ENCODE results near the gene IFNA2.

Gene IFNA2

DNA sequence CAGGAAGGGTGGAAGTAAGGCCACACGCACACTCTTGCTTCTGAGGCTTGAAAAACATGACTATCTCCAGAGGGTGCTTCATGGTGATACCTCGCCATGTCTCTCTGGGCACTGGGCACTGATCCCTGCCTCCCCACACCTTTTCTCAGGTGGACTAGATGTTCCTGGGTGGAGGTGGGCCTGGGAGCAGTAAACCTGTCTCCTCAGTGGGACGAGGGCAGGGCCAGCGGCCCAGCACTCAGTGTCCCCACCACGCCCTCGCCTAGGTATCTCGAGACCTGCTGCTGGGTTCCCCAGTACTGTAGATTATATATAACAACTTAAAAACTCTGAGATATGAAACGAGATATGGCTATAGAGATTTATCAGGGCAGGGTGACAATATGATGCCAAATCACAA, 22.9 kb downstream of the IFNA2 start:
- DNase-seq (ENCODE audit: low read depth, low spot score): no peak
- H3K9ac ChIP-seq (ENCODE audit: insufficient read length): no peak overlapping the region
- no peak overlapping the region for H3K27ac ChIP-seq
- H3K4me3 ChIP-seq: no peak overlapping the region
- no peaks in the 10 kb centered on the region for H3K36me3 ChIP-seq (ENCODE audit: insufficient read depth, low read length)
- no peaks in the 10 kb centered on the region for H3K9me3 ChIP-seq (ENCODE audit: low read depth, low read length)
- TF ChIP-seq EZH2 (IDR thresholded peaks at IDR 0.05) (no peak), POLR2AphosphoS5 (IDR thresholded peaks at IDR 0.05; ENCODE audit: borderline replicate concordance, low read depth, low read length) (no peak), FOXP2 (optimal IDR thresholded peaks at IDR 0.05; ENCODE audit: control extremely low read depth, extremely low read length, insufficient read depth) (no peak)

DNA sequence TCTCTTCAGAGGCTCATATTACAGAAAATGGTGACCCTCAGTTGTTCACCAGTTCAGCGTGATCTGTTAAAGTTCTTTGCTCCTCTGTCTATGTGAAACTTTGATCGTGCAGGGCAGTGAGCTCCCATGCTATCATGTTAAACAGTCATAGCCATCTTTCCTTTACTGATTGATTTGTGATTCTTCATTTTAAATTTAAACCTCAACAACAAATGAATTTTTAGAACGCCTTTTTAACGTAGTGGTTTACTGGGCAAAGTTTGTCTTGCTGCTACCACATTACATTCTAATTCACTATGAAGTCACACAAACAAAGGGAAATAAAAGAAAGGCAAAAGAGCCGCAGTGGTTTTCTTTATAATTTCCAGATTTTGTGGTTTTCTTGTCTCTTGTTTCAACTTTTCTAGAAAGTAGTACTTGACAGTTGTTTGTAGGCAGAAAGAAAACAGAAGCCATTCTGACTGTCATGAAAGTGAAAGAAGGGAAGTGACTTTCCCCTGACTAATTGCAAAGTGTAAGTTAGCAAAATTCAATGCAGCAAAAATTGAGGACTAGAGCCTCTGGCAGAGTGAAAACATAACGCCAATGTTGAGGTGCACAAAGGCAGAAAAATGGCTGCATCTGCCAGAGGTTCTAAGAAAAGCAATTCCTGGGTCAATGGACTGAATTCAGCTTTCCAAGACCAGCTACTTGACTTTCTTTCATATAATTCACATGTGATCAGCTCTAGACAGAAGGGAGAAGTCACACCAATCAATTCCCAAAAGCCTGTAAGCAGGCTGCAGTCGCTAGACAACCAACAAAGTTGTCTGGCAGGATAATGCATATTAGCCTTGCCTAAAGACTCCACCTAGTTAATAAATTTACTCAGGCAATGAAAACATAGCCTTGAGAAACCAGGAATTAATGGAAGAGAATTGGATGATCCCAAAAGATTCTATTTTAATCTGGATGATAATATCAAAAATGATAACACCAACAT, 27.4 kb downstream of the IFNA2 start:
- no peaks in the 10 kb centered on the region for H3K36me3 ChIP-seq (ENCODE audit: insufficient read depth, low read length)
- H3K27ac ChIP-seq: 0 out of 2 replicates have a peak overlapping the region, but pooled peaks have one; percentile 9
- TF ChIP-seq FOXP2 (optimal IDR thresholded peaks at IDR 0.05; ENCODE audit: control extremely low read depth, extremely low read length, insufficient read depth) (no peak), EZH2 (IDR thresholded peaks at IDR 0.05) (no peak), POLR2AphosphoS5 (IDR thresholded peaks at IDR 0.05; ENCODE audit: borderline replicate concordance, low read depth, low read length) (no peak)
- peak overlapping the region; percentile 29; the same call in 1 of the 2 replicates for H3K4me3 ChIP-seq
- no peak for DNase-seq (ENCODE audit: low read depth, low spot score)
- H3K9me3 ChIP-seq (ENCODE audit: low read depth, low read length): no peaks in the 10 kb centered on the region
- H3K9ac ChIP-seq (ENCODE audit: insufficient read length): peak overlapping the region; percentile 6

DNA sequence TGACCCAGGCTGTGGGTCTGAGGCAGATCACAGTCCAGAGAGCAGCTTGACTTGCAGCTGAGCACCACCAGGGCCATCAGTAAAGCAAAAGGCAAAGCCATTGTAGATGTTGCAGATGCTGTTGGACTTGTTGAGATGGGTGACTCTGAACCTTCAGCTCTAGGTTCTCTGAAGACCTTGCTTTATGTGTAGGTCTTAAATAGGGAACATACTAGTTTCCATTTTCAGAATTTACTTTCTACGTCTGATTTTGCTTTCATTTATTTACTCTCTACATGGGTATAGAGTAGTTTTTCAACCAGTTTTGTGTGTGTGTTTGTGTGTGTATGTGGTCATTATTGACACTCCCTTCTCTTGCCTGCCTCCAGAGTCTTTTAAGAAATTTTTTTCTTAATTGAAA, 34.4 kb downstream of the IFNA2 start, which contains the start of gene IFNA6:
Gene IFNA6 (minus strand): TSS at position 101 of the 400 bp plus-strand sequence. CDS start 0 bp downstream, at position 101.
- H3K9me3 ChIP-seq (ENCODE audit: low read depth, low read length): no peaks in the 10 kb centered on the region
- DNase-seq (ENCODE audit: low read depth, low spot score): no peak
- no peak within 1 kb of the TSS for H3K27ac ChIP-seq
- H3K36me3 ChIP-seq (ENCODE audit: insufficient read depth, low read length): no peaks in the 10 kb centered on the region
- no peak within 1 kb of the TSS for H3K9ac ChIP-seq (ENCODE audit: insufficient read length)
- no peak within 1 kb of the TSS for H3K4me3 ChIP-seq
- TF ChIP-seq EZH2 (IDR thresholded peaks at IDR 0.05): no peak
- no peak for TF ChIP-seq FOXP2 (optimal IDR thresholded peaks at IDR 0.05; ENCODE audit: control extremely low read depth, extremely low read length, insufficient read depth)
- no peak for TF ChIP-seq POLR2AphosphoS5 (IDR thresholded peaks at IDR 0.05; ENCODE audit: borderline replicate concordance, low read depth, low read length)

DNA sequence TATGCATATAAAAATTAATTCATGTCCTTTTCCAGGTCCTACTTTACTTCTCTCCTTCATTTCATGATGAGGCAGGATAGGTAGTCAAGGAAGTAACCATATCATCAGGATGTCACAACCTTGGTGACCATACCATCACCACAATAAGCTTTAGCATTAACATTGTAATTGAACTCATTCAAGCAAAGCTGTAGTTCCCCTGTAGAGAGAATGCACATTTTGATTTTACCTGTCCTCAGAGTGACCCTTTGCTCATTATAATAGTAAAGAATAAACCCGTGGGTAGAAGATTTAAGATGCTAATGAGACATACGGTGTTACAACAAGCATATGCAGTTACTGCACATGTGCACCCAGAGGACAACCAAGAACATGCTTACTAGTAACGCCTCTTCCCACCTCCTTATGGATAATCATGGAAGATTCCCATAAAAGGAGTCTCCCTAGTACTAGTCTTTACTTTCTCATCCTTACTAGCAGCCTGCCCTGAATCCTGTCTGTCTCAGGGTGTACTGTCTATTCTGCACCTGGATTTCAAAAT, 36.7 kb downstream of the IFNA2 start:
- Histone ChIP-seq H3K36me3 (ENCODE audit: insufficient read depth, low read length) (no peaks in the 10 kb centered on the region), H3K9me3 (ENCODE audit: low read depth, low read length) (no peaks in the 10 kb centered on the region), H3K4me3 (no peak overlapping the region), H3K9ac (ENCODE audit: insufficient read length) (no peak overlapping the region), H3K27ac (no peak overlapping the region)
- TF ChIP-seq FOXP2 (optimal IDR thresholded peaks at IDR 0.05; ENCODE audit: control extremely low read depth, extremely low read length, insufficient read depth) (no peak), EZH2 (IDR thresholded peaks at IDR 0.05) (no peak), POLR2AphosphoS5 (IDR thresholded peaks at IDR 0.05; ENCODE audit: borderline replicate concordance, low read depth, low read length) (no peak)
- DNase-seq (ENCODE audit: low read depth, low spot score): no peak

DNA sequence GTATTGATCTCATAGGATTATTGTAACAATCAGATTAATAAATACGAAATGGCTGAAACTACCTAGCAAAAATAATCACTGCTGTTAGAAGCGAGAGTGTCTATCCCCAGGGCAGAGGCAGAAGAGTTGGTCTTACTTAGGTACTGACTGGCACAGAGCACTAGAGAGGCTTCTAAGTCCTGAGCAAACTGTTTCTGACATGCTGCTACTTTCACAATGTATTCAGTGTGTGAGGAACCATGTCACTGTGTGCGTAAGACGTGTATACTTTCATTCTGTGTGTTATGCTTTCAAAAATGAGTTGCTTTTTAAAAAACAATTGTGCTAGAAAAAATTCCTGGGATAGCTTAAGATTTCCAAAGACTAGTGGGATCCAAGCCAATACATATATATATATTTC, 44.5 kb downstream of the IFNA2 start:
- Histone ChIP-seq H3K9me3 (ENCODE audit: low read depth, low read length) (no peaks in the 10 kb centered on the region), H3K9ac (ENCODE audit: insufficient read length) (no peak overlapping the region), H3K4me3 (no peak overlapping the region), H3K27ac (no peak overlapping the region), H3K36me3 (ENCODE audit: insufficient read depth, low read length) (no peaks in the 10 kb centered on the region)
- no peak for DNase-seq (ENCODE audit: low read depth, low spot score)
- TF ChIP-seq FOXP2 (optimal IDR thresholded peaks at IDR 0.05; ENCODE audit: control extremely low read depth, extremely low read length, insufficient read depth) (no peak), EZH2 (IDR thresholded peaks at IDR 0.05) (no peak), POLR2AphosphoS5 (IDR thresholded peaks at IDR 0.05; ENCODE audit: borderline replicate concordance, low read depth, low read length) (no peak)

DNA sequence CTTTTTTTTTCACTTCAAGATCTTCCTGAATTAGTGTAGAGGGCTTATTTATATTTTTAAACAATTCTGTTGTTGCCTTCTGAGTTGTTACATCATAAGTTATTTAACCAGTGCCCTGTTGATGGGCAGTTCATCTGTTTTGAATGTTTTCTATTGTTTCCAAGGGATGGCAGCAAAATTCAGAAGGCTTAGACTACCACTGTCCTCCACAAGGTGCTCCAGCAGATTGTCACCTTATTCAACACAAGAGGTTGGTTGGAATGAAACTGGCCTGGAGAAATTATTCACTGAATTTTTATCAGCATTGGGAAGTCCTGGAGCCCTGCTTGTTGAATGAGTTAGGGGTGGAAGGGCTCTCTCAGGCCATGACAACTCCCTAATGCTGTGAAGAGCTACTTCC, 48.7 kb downstream of the IFNA2 start:
- TF ChIP-seq EZH2 (IDR thresholded peaks at IDR 0.05) (no peak), POLR2AphosphoS5 (IDR thresholded peaks at IDR 0.05; ENCODE audit: borderline replicate concordance, low read depth, low read length) (no peak), FOXP2 (optimal IDR thresholded peaks at IDR 0.05; ENCODE audit: control extremely low read depth, extremely low read length, insufficient read depth) (no peak)
- DNase-seq (ENCODE audit: low read depth, low spot score): no peak

DNA sequence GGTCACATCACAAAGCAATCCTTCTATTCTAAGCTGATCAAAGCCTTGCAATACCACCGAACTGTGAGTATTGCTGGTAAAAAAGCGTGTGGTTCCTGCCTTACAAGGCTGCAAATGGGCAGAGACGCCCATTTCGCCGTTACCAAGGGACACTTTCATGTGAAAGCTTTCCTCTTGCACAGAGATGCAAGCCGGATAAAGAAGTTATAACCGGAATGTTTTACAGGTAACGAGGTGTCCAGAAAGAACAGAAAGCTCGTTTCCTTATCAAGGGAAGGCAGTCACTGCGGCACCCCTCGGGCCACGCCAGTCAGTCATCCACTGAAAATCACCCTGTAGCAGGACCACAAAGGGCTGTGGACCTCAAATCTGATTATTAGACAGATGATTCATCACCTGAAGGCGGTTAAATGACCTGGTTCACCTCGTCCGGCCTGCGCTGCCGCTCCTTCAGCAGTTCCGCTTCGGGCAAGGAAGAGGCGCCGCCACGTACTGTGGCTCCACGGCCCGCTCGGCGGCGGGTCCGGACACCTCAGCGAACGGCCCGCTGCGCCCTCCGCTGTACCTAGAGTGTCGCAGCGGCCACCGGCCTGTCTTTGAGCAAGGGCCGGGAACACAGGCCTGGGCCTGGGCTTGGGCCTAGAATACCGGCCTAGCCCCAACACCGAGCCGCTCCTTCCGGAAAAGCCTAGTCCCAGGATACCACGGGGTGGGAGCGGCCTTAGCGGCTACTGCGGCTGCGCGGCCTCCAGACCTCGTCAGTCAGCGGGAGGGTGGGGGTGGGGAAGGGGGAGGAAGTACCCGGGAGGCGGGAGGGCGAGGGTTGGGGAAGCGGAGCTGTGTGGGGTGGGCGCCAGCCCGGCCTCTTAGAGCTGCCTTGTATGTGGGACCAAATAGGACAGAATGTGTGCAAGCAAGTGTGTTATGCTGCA, 50.2 kb downstream of the IFNA2 start, which contains the start of gene KLHL9:
Gene KLHL9 (minus strand): TSS at position 704 of the 932 bp plus-strand sequence. CDS start 545 bp downstream, at position 159.
- Histone ChIP-seq H3K9ac (ENCODE audit: insufficient read length) (peak within 1 kb of the TSS; percentile 100), H3K4me3 (peak within 1 kb of the TSS; percentile 96), H3K27ac (peak within 1 kb of the TSS; percentile 84), H3K9me3 (ENCODE audit: low read depth, low read length) (no peaks in the 10 kb centered on the region; the same call in 1 of the 2 replicates), H3K36me3 (ENCODE audit: insufficient read depth, low read length) (peaks cover 36% of the 10 kb centered on the region)
- TF ChIP-seq EZH2 (IDR thresholded peaks at IDR 0.05) (no peak), FOXP2 (optimal IDR thresholded peaks at IDR 0.05; ENCODE audit: control extremely low read depth, extremely low read length, insufficient read depth) (no peak), POLR2AphosphoS5 (IDR thresholded peaks at IDR 0.05; ENCODE audit: borderline replicate concordance, low read depth, low read length) (peak; percentile 77)
- DNase-seq (ENCODE audit: low read depth, low spot score): peak; percentile 45

More for the DNA sequence above, 48.7 kb downstream of the IFNA2 start:
- Histone ChIP-seq H3K9me3 (ENCODE audit: low read depth, low read length) (no peaks in the 10 kb centered on the region; the same call in 1 of the 2 replicates), H3K9ac (ENCODE audit: insufficient read length) (no peak overlapping the region), H3K4me3 (no peak overlapping the region), H3K27ac (no peak overlapping the region), H3K36me3 (ENCODE audit: insufficient read depth, low read length) (peaks cover 26% of the 10 kb centered on the region)

All from SK-N-MC (cell line).